Stimulated activated CD8-positive, alpha-beta memory T cell treated with anti-CD3 and anti-CD28 coated beads, Interleukin-15, amount 100 ng/mL, for 1 hour (primary cell): ENCODE data around the gene SRRT.
"Not testable (repeated sequence)": the region's sequence is repeated elsewhere in the genome, so short reads cannot be mapped to it uniquely, and the experiment has no call there.

ENCODE experiments used
- DNase-seq: peaks from one replicate; pipeline ENCODE4 v3.0.0-alpha.2; 2020; ENCODE audit warnings: low read depth

Gene SRRT

GRCh38 chr7:100893910-100894721, 19.2 kb downstream of the SRRT start:
- no peak for DNase-seq

GRCh38 chr7:100894860-100895700, 20.2 kb downstream of the SRRT start:
- peak; percentile 49 for DNase-seq

GRCh38 chr7:100895701-100895955, 20.7 kb downstream of the SRRT start, which contains the start of gene ACHE:
Gene ACHE, minus strand, starts transcription at chr7:100895888. Its CDS starts 1,656 bp downstream, at chr7:100894232.
- DNase-seq: no peak

- DNase-seq: no peak
Measured at GRCh38 chr7:100895956-100896731, 21.2 kb downstream of the SRRT start.

GRCh38 chr7:100896732-100897608, 22.1 kb downstream of the SRRT start:
- peak; percentile 50 for DNase-seq

GRCh38 chr7:100897772-100898454, 23.0 kb downstream of the SRRT start:
- no peak for DNase-seq

- no peak for DNase-seq
Measured at GRCh38 chr7:100899432-100899831, 24.5 kb downstream of the SRRT start.

GRCh38 chr7:100900978-100901377, 26.1 kb downstream of the SRRT start:
- DNase-seq: no peak

GRCh38 chr7:100901921-100902332, 27.0 kb downstream of the SRRT start:
- DNase-seq: no peak

GRCh38 chr7:100902638-100903037, 27.7 kb downstream of the SRRT start:
- no peak for DNase-seq

- DNase-seq: no peak
Measured at GRCh38 chr7:100908512-100908911, 33.6 kb downstream of the SRRT start.

- DNase-seq: not testable (repeated sequence)
Measured at GRCh38 chr7:100910443-100910842, 35.5 kb downstream of the SRRT start.

GRCh38 chr7:100911484-100911883, 36.6 kb downstream of the SRRT start:
- no peak for DNase-seq

GRCh38 chr7:100914208-100914878, 39.4 kb downstream of the SRRT start:
- DNase-seq: no peak

- no peak for DNase-seq
Measured at GRCh38 chr7:100914879-100915447, 40.1 kb downstream of the SRRT start.

GRCh38 chr7:100919335-100919734, 44.4 kb downstream of the SRRT start:
- not testable (repeated sequence) for DNase-seq

- not testable (repeated sequence) for DNase-seq
Measured at GRCh38 chr7:100919779-100920437, 45.0 kb downstream of the SRRT start.

GRCh38 chr7:100921039-100921438, 46.1 kb downstream of the SRRT start:
- DNase-seq: no peak

GRCh38 chr7:100923616-100924015, 48.7 kb downstream of the SRRT start:
- not testable (repeated sequence) for DNase-seq
